ENCODE data around the gene SLC9A8. TPM values are rescaled to one million over a fixed set of nuclear protein-coding genes. Genes with fewer than 3 reads are reported as not detected.
A peak's percentile ranks its signal among the peaks of the same experiment; 100 is the strongest.

Gene SLC9A8
- total RNA-seq, 1 donor from 2014 or later, result 6.2 TPM

- peaks cover 16% of the 10 kb centered on the region for H3K4me1 ChIP-seq (ENCODE audit: insufficient read depth, low read length)
- TF ChIP-seq EZH2 (IDR thresholded peaks at IDR 0.05; ENCODE audit: insufficient read depth, low read length) (no peak), CTCF (IDR thresholded peaks at IDR 0.05; ENCODE audit: insufficient read depth, low read depth, low read length) (no peak)
- no peaks in the 10 kb centered on the region for H3K9me3 ChIP-seq (ENCODE audit: insufficient read depth, low read depth, low read length)
- no peaks in the 10 kb centered on the region for H3K79me2 ChIP-seq (ENCODE audit: insufficient read depth, low read length)
- Mint-ChIP-seq H3K27ac (ENCODE audit: unreplicated experiment) (no peak overlapping the region), H3K4me1 (ENCODE audit: low read depth, unreplicated experiment) (peaks cover 39% of the 10 kb centered on the region), H3K36me3 (ENCODE audit: low read depth, unreplicated experiment) (peaks cover 8% of the 10 kb centered on the region), H3K27me3 (ENCODE audit: low read depth, unreplicated experiment) (no peaks in the 10 kb centered on the region), H3K9me3 (ENCODE audit: unreplicated experiment) (peaks cover 2% of the 10 kb centered on the region), H3K4me3 (ENCODE audit: unreplicated experiment) (no peak overlapping the region)
- no peak overlapping the region for H3K9ac ChIP-seq (ENCODE audit: low read length)
- DNase-seq (ENCODE audit: low read depth) (no peak), FAIRE-seq (no peak)
- no peak overlapping the region for H3K4me2 ChIP-seq (ENCODE audit: low read length)
- peaks cover 2% of the 10 kb centered on the region for H3K36me3 ChIP-seq (ENCODE audit: insufficient read depth, low read length)
- no peak overlapping the region for H2AFZ ChIP-seq (ENCODE audit: low read depth, low read length)
- peaks cover 12% of the 10 kb centered on the region for H4K20me1 ChIP-seq (ENCODE audit: insufficient read depth, low read length)
- no peak overlapping the region for H3K27ac ChIP-seq (ENCODE audit: low read depth, low read length)
- H3K4me3 ChIP-seq (ENCODE audit: insufficient read depth, low read depth, low read length), result no peak overlapping the region
- no peaks in the 10 kb centered on the region for H3K27me3 ChIP-seq (ENCODE audit: insufficient read depth, low read length)
Measured at GRCh38 chr20:49885558-49886332, 73.1 kb downstream of the SLC9A8 start.

- Histone ChIP-seq H3K4me3 (ENCODE audit: insufficient read depth, low read depth, low read length) (no peak overlapping the region), H4K20me1 (ENCODE audit: insufficient read depth, low read length) (peaks cover 12% of the 10 kb centered on the region), H3K27ac (ENCODE audit: low read depth, low read length) (no peak overlapping the region), H3K4me2 (ENCODE audit: low read length) (no peak overlapping the region), H3K36me3 (ENCODE audit: insufficient read depth, low read length) (peaks cover 2% of the 10 kb centered on the region), H3K9ac (ENCODE audit: low read length) (no peak overlapping the region), H3K9me3 (ENCODE audit: insufficient read depth, low read depth, low read length) (no peaks in the 10 kb centered on the region), H2AFZ (ENCODE audit: low read depth, low read length) (no peak overlapping the region), H3K27me3 (ENCODE audit: insufficient read depth, low read length) (no peaks in the 10 kb centered on the region), H3K4me1 (ENCODE audit: insufficient read depth, low read length) (peaks cover 26% of the 10 kb centered on the region), H3K79me2 (ENCODE audit: insufficient read depth, low read length) (no peaks in the 10 kb centered on the region)
- peak overlapping the region; percentile 77 for H3K27ac Mint-ChIP-seq (ENCODE audit: unreplicated experiment)
- H3K27me3 Mint-ChIP-seq (ENCODE audit: low read depth, unreplicated experiment), result no peaks in the 10 kb centered on the region
- H3K4me1 Mint-ChIP-seq (ENCODE audit: low read depth, unreplicated experiment), result peaks cover 46% of the 10 kb centered on the region
- peaks cover 8% of the 10 kb centered on the region for H3K36me3 Mint-ChIP-seq (ENCODE audit: low read depth, unreplicated experiment)
- FAIRE-seq (no peak), DNase-seq (ENCODE audit: low read depth) (no peak)
- no peak overlapping the region for H3K4me3 Mint-ChIP-seq (ENCODE audit: unreplicated experiment)
- TF ChIP-seq CTCF (IDR thresholded peaks at IDR 0.05; ENCODE audit: insufficient read depth, low read depth, low read length) (no peak), EZH2 (IDR thresholded peaks at IDR 0.05; ENCODE audit: insufficient read depth, low read length) (no peak)
- peaks cover 2% of the 10 kb centered on the region for H3K9me3 Mint-ChIP-seq (ENCODE audit: unreplicated experiment)
Measured at GRCh38 chr20:49886571-49887213, 74.1 kb downstream of the SLC9A8 start.

All from astrocyte (in vitro differentiated cells and primary cell).